Lower leg skin (tissue), 3 donors: ENCODE results near the gene ARMH1.

Experiments used
- CTCF ChIP-seq, 3 donors: fragments of 450-650 bp; IDR thresholded peaks; one replicate each; pipeline ENCODE4 v1.5.1; 2016; ENCODE audit warnings: antibody characterized with exemption in 3 of 3, mild to moderate bottlenecking in 3 of 3, moderate library complexity in 2 of 3
- POLR2A ChIP-seq, 2 donors: fragments of 450-650 bp; IDR thresholded peaks; one replicate each; pipeline ENCODE4 v1.6.1; 2016 to 2017; ENCODE audit warnings: antibody characterized with exemption in 2 of 2, mild to moderate bottlenecking in 1 of 2, moderate library complexity in 1 of 2

- TF ChIP-seq POLR2A (IDR thresholded peaks at IDR 0.05) (no peak), CTCF (IDR thresholded peaks at IDR 0.05) (no peak)
These were observed 43.6 kb downstream of the ARMH1 start for GRCh38 chr1:44718091-44718490.
